HG03159 (cell line): ENCODE data around the gene TMEM190.
"Not testable (repeated sequence)": the region's sequence is repeated elsewhere in the genome, so short reads cannot be mapped to it uniquely, and the experiment has no call there.

Experiments
- ATAC-seq: cut with Tn5 transposase; IDR thresholded peaks from one replicate; pipeline ENCODE4 v1.9.1; 2021; ENCODE audit warnings: mild to moderate bottlenecking, moderate library complexity; ENCODE audit not compliant: unreplicated experiment

The TMEM190 gene

GRCh38 chr19:55376241-55376933 lies at the start of gene TMEM190:
TMEM190 (plus strand) TSS chr19:55376826; CDS start chr19:55376854, 28 bp downstream.
- ATAC-seq, result no peak

DNA sequence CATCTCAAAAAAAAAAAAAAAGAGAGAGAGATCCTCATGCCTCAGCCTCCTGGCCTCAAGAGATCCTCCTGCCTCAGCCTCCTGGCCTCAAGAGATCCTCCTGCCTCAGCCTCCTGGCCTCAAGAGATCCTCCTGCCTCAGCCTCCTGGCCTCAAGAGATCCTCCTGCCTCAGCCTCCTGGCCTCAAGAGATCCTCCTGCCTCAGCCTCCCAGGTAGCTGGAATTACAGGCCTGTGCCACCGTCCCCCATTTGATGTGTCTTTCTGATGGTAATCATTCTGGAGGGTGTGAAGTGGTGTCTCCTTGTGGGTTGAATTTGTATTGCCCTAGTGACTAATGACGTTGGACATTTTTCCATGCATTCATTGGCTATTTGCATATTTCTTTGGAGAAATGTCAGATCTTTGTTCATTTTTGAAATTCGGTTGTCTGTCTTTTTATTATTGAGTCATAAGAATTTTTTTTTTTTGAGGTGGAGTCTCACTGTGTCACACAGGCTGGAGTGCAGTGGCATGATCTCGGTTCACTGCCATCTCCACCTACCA lies 47.8 kb upstream of the TMEM190 start:
- not testable (repeated sequence) for ATAC-seq

DNA sequence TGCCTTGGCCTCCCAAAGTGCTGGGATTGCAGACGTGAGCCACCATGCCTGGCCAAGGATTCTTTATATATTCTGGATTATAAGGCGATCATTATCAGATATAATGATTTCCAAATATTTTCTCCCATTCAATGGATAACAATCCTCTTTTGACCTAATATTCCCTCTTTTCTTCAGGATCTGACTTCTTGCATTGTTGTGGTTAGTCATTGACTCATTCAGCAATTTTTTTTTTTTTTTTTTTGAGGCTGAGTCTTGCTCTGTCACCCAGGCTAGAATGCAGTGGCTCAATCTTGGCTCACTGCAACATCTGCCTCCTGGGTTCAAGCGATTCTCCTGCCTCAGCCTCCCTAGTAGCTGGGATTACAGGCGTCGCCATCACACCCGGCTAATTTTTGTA lies 46.8 kb upstream of the TMEM190 start:
- not testable (repeated sequence) for ATAC-seq

DNA sequence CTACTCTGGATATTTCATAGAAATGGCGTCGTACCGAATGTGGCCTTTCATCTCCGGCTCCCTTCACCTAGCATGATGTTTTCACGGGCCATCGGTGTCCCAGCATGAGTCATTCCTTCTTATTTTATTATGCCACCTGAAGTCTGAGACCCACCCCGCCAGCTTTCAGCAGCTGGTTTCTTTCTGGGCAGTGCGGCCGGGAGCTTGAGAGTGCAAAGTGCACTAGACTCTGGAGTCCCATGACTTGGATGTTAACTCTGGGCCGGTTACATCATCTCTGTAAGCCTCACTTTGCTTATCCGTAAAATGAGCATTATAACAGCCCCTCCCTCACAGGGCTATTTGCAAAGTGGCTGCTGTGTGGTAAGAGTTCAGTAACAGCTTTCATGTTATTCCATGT lies 42.8 kb upstream of the TMEM190 start:
- no peak for ATAC-seq

DNA sequence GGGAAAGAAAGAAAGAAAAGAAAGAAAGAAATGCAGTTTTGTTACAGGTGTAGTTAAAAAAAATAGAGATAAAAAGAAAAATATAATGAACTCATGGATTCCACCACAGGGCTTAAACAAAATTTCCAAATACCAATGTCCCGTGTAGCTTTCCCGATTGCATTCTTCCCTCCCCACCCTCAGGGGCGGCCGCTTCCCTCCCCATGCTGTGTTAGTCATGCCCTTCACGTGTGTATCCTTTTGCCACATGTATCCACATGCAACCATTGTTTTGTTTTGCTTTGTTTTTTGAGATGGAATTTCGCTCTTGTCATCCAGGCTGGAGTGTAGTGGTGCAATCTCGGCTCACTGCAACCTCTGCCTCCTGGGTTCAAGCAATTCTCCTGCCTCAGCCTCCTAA lies 40.5 kb upstream of the TMEM190 start:
- ATAC-seq, result no peak

- peak; percentile 80 for ATAC-seq
Measured at GRCh38 chr19:55339105-55339888, 37.3 kb upstream of the TMEM190 start, which contains the start of gene KMT5C. KMT5C (plus strand) TSS chr19:55339876; CDS start chr19:55341937, 2,061 bp downstream.

GRCh38 chr19:55339889-55340783 lies 36.5 kb upstream of the TMEM190 start:
- no peak for ATAC-seq

GRCh38 chr19:55340784-55341147 lies 35.9 kb upstream of the TMEM190 start:
- ATAC-seq, result no peak

GRCh38 chr19:55341171-55341588 lies 35.4 kb upstream of the TMEM190 start:
- ATAC-seq, result no peak

GRCh38 chr19:55341595-55342531 lies 34.8 kb upstream of the TMEM190 start:
- ATAC-seq, result no peak

- ATAC-seq, result no peak
Measured at GRCh38 chr19:55344444-55344843, 32.2 kb upstream of the TMEM190 start.

DNA sequence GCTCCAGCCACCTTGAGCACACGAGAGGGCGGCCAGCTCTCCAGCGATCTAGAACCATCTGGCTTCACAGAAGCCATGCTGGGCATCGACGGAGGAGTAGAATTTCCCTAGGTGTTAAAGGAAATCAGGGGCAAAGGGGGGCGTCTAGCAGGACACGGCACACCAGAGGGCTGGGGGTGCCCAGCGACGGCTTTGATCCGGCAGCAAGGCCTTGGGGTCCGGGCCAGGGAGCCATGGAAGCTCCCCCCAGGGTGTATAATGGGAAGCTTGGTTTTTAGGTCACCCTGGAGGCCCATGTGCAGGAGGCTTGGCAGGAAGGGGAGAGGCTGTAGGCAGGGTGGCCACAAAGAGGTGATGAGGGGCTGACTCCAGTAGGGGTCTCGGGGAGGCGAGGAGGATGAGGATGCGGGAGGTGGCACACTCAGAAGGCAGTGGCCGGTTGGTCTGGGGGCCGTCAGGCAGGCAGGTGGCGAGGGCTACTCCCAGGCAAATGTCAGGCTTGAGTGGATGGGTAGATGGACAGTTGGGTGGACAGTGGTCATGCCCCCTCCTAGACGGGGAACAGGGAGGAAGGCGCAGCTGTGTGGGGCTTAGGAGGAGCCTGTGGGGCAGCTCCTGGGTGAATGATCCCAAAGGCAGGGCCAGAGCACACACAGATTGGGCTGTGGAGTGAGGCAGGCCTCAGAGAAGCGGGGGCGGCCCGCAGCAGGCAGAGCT lies 31.4 kb upstream of the TMEM190 start:
- ATAC-seq, result no peak

GRCh38 chr19:55345818-55346724 lies 30.6 kb upstream of the TMEM190 start:
- no peak for ATAC-seq

DNA sequence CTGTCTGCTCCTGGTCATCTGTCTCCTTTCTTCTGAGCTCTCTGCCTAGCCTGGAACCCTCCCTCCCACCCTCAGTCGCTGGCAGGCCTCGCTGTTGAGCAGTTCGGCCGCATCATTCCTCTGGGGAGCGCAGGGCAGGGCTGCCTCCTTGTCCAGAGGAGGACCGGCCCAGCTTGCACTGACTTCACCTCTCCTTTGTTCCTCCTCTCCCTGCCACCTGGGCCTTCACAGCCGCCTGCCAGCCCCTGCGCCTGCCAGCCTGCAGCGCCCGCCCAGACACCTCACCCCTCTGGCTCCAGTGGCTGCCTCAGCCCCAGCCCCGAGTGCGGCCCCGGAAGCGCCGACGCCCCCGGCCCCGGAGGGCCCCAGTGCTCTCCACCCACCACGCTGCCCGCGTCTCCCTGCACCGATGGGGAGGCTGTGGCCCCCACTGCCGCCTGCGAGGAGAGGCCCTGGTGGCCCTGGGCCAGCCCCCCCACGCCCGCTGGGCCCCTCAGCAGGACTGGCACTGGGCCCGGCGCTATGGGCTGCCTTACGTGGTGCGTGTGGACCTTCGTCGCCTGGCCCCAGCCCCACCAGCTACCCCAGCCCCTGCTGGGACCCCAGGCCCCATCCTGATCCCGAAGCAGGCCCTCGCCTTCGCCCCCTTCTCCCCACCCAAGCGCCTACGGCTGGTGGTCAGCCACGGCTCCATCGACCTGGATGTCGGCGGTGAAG lies 29.7 kb upstream of the TMEM190 start:
- ATAC-seq, result no peak

DNA sequence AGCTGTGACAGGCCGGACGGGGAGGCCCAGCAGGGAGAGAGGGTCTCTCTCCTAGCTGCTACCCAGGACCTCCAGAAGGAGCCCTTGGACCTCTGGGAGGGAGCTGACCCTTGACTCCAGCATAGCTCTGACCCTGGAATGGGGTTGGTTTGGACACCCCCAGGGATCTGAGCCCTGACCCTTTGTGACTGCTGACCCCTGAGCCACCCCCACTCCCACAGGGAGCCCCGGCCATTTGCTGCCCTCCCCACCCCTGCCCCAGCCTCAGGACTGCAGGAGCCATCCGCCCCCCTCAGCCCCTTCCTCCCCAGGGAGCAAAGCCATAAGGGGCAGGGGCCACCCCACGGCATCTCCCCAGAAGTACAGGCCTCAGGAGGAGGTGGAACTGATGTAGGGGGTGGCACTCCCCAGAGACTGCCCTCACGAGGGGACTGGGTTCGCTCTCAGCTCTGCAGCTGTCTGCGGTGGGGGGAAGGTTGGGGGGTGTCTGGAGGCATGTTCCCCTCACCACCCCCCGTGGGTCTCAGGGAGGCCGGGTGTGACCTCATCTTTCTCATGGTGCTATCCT lies 29.1 kb upstream of the TMEM190 start:
- no peak for ATAC-seq

DNA sequence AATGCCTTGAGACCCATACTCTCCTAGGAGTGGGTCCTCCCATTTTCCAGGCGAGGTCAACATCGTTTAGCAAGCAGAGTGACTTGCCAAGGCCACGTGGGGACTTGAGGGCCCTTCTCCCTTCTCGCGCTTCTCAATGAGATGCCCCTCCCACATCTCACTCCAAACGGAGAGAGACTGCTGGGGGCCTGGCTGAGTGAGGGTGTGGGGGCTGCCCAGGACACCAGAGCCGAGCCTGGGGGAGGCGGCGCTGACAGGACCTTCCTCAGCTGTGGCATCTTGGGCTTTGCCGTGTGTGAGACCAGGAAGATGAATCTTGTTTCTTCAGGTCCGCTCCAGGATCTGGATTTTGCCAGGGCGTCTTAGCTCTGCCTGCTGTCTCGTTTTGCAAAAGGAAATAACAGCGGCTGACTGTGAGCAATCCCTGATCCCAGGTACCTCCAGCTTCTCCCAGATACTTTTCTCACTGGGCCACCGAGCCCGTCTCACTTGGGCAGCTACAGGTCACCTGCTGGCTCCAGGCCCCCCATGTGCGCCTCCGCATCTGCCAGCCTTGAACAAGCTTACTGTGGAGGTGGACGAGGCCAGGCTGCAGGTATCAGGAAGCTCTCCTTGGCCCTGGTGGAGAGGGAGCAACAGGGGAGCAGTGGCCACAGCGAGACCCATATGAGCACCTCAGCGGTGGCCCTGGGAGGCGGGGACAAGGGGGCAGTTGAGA lies 28.1 kb upstream of the TMEM190 start:
- ATAC-seq, result no peak
